Glutamatergic neuron (in vitro differentiated cells): ENCODE data around the gene KHDRBS2. TPM values are rescaled to one million over a fixed set of nuclear protein-coding genes. Genes with fewer than 3 reads are reported as not detected.

Source experiments
- DNase-seq: peaks from one replicate; pipeline ENCODE4 v3.0.0; 2022
- H3K27ac Mint-ChIP-seq: one replicate; pipeline ENCODE4 v1.8.0; 2020; ENCODE audit warnings: mild to moderate bottlenecking, mixed read lengths, inconsistent platforms; ENCODE audit not compliant: unreplicated experiment
- H3K27me3 Mint-ChIP-seq: one replicate; pipeline ENCODE4 v1.8.0; 2020; ENCODE audit warnings: mild to moderate bottlenecking, moderate library complexity, mixed read lengths, inconsistent platforms; ENCODE audit not compliant: unreplicated experiment
- H3K36me3 Mint-ChIP-seq: one replicate; pipeline ENCODE4 v1.8.0; 2020; ENCODE audit warnings: mild to moderate bottlenecking, mixed read lengths, inconsistent platforms; ENCODE audit not compliant: unreplicated experiment
- H3K4me1 Mint-ChIP-seq: one replicate; pipeline ENCODE4 v1.8.0; 2020; ENCODE audit warnings: mild to moderate bottlenecking, low read depth, mixed read lengths, inconsistent platforms; ENCODE audit not compliant: unreplicated experiment
- H3K4me3 Mint-ChIP-seq: one replicate; pipeline ENCODE4 v1.8.0; 2020; ENCODE audit warnings: mild to moderate bottlenecking, mixed read lengths, inconsistent platforms; ENCODE audit not compliant: unreplicated experiment
- H3K9me3 Mint-ChIP-seq: one replicate; pipeline ENCODE4 v1.8.0; 2020; ENCODE audit warnings: mild to moderate bottlenecking, moderate library complexity, mixed read lengths, inconsistent platforms; ENCODE audit not compliant: unreplicated experiment
- CTCF ChIP-seq: fragments of 200-600 bp; sonication (generic); IDR thresholded peaks from one replicate; pipeline ENCODE4 v1.5.0; 2021; ENCODE audit not compliant: partially characterized antibody, unreplicated experiment
- total RNA-seq: library from RNA; stranded (reverse); fragmentation: NEBNext Ultra II Directional; extraction: Animal tissue kit (Norgen Biotek cat#: 25700); gene quantifications from one replicate; pipeline ENCODE4 v1.2.1, GENCODE V29; 2021; ENCODE audit not compliant: unreplicated experiment

The KHDRBS2 gene
- total RNA-seq, 1 donor from 2014 or later: 19.7 TPM

DNA sequence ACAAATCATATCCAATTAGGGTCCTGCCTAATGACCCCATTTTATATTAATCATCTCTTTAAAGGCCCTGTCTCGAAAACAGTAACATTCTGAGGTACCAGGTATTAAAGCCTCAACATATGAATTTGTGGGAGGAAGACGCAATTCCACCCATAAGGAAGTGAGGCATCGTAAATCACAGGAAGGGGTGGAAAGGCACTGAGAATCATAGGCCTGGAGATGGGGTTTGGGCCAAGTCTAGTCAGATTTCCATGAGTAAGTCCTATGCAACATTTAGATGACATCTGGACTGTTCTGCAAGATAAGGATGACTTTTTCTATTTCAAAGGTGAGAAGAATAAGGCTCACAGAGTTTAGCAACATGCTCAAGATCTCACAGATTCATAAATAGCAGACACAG, 534.0 kb downstream of the KHDRBS2 start:
- H3K9me3 Mint-ChIP-seq: no peaks in the 10 kb centered on the region
- H3K4me3 Mint-ChIP-seq: no peak overlapping the region

DNA sequence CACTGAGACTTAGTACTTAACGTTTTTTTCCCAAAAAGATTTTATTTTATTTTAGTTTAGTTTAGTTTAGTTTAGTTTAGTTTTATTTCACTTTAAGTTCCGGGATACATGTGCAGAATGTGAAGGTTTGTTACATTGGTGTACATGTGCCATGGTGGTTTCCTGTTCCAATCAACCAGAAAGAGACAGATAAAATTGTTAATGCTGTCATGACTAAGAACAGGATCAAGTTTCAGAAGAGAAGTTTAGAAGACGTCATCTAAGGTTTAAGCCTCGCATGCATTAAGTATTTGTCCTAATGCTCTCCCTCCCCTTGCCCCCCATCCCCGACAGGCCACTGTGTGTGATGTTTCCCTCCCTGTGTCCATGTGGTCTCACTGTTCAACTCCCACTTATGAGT, 540.0 kb downstream of the KHDRBS2 start:
- no peak overlapping the region for H3K4me3 Mint-ChIP-seq
- no peaks in the 10 kb centered on the region for H3K9me3 Mint-ChIP-seq

More for the DNA sequence above, 534.0 kb downstream of the KHDRBS2 start:
- Mint-ChIP-seq H3K27me3 (peaks cover 1% of the 10 kb centered on the region), H3K27ac (no peak overlapping the region), H3K4me1 (no peaks in the 10 kb centered on the region), H3K36me3 (no peaks in the 10 kb centered on the region)
- TF ChIP-seq CTCF: no peak
- no peak for DNase-seq

DNA sequence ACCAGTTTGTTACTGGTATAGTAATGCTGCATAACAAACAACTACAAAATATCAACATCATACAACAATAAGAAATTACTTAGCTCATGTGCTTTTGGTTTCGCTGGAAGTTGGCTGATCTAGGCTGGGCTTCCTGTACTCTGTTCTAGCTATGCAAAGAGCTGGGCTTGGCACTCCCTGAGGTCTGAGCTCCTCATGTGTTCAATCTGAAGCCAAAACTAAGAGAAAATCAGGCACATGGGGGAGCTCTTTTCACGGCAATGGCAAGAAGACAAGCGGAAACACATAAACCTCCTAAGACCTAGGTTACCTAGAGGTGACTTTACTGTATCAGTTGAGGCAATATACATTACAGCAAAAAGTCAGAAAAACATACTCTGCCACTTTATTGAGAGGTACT, 574.2 kb downstream of the KHDRBS2 start:
- Mint-ChIP-seq H3K4me3 (no peak overlapping the region), H3K27ac (no peak overlapping the region)

More for the DNA sequence above, 540.0 kb downstream of the KHDRBS2 start:
- Mint-ChIP-seq H3K27me3 (no peaks in the 10 kb centered on the region), H3K4me1 (no peaks in the 10 kb centered on the region), H3K36me3 (no peaks in the 10 kb centered on the region), H3K27ac (no peak overlapping the region)
- no peak for TF ChIP-seq CTCF
- no peak for DNase-seq

DNA sequence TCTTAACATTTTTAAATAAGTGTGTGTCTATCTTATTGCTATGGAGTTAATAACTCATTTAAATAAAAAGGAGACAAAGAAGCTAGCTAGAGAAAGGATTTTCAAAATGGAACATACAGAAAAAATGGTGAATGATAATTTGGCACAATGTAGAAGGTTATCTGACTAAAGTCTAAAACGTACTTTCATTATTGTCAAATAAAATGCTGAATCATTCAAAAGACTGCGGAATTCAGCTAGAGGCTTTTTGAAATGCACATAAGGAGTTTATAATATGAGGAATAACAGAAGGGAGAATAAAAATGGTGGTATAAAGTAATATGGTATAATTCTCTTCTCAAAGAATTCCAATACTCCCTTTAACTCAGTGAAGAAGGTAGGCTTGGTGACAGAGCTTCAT, 597.9 kb downstream of the KHDRBS2 start:
- Mint-ChIP-seq H3K4me3 (no peak overlapping the region), H3K36me3 (no peaks in the 10 kb centered on the region), H3K27me3 (peaks cover 2% of the 10 kb centered on the region), H3K9me3 (no peaks in the 10 kb centered on the region), H3K27ac (no peak overlapping the region), H3K4me1 (no peaks in the 10 kb centered on the region)
- no peak for TF ChIP-seq CTCF
- no peak for DNase-seq

More for the DNA sequence above, 574.2 kb downstream of the KHDRBS2 start:
- no peaks in the 10 kb centered on the region for H3K27me3 Mint-ChIP-seq
- no peak for TF ChIP-seq CTCF
- no peaks in the 10 kb centered on the region for H3K9me3 Mint-ChIP-seq
- no peaks in the 10 kb centered on the region for H3K4me1 Mint-ChIP-seq
- no peaks in the 10 kb centered on the region for H3K36me3 Mint-ChIP-seq
- DNase-seq: no peak

DNA sequence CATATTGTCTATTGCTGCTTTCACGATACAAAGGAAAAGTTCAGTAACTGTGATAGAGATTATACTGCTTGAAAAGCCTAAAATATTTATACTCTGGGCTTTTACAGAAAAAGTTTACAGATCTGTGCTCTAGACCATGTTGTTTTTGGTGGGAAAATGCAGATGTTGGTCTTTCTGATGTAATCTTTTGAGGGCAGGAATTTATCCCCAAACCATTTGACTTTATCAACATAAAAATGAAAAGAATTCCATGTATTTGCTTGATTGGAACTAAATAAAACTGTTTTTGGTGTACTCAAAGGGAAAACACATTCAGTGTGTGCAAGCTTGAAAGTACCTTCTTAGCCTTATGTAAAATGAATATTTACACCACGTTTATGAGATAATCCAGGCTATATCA, 603.5 kb downstream of the KHDRBS2 start:
- DNase-seq: no peak
- no peaks in the 10 kb centered on the region for H3K4me1 Mint-ChIP-seq
- no peaks in the 10 kb centered on the region for H3K36me3 Mint-ChIP-seq

More for the DNA sequence above, 603.5 kb downstream of the KHDRBS2 start:
- Mint-ChIP-seq H3K27me3 (peaks cover 4% of the 10 kb centered on the region), H3K4me3 (no peak overlapping the region), H3K27ac (no peak overlapping the region), H3K9me3 (peaks cover 2% of the 10 kb centered on the region)
- TF ChIP-seq CTCF: no peak
